ENCODE results near the gene MYO15B. TPM values are rescaled to one million over a fixed set of nuclear protein-coding genes. Genes with fewer than 3 reads are reported as not detected.
A peak's percentile ranks its signal among the peaks of the same experiment; 100 is the strongest.

Gene MYO15B
- total RNA-seq (2014; rRNA removed; shearing (Covaris generic)) = 1.2 and 2.9 TPM in 2 replicates
- 1.1 and 4.5 TPM in 2 replicates for polyA plus RNA-seq (2014; cell fraction: nucleus; rRNA removed)

- DNase-seq (ENCODE audit: extremely low read depth, low read depth) = no peak
Observed at GRCh38 chr17:75587675-75588595, at the start of gene MYO15B. Gene MYO15B (plus strand): TSS chr17:75587800. CDS start chr17:75588058, 258 bp downstream.

GRCh38 chr17:75539967-75540729 is 47.5 kb upstream of the MYO15B start:
- no peak for DNase-seq (ENCODE audit: extremely low read depth, low read depth)

- no peak for DNase-seq (ENCODE audit: extremely low read depth, low read depth)
Observed at GRCh38 chr17:75540923-75541503, 46.6 kb upstream of the MYO15B start.

- no peak for DNase-seq (ENCODE audit: extremely low read depth, low read depth)
Observed at GRCh38 chr17:75542229-75542628, 45.4 kb upstream of the MYO15B start.

- DNase-seq (ENCODE audit: extremely low read depth, low read depth) = no peak
Observed at GRCh38 chr17:75542728-75543336, 44.8 kb upstream of the MYO15B start.

GRCh38 chr17:75544250-75544649 is 43.4 kb upstream of the MYO15B start:
- no peak for DNase-seq (ENCODE audit: extremely low read depth, low read depth)

GRCh38 chr17:75546181-75546580 is 41.4 kb upstream of the MYO15B start:
- no peak for DNase-seq (ENCODE audit: extremely low read depth, low read depth)

GRCh38 chr17:75547091-75547490 is 40.5 kb upstream of the MYO15B start:
- DNase-seq (ENCODE audit: extremely low read depth, low read depth) = no peak

- no peak for DNase-seq (ENCODE audit: extremely low read depth, low read depth)
Observed at GRCh38 chr17:75548813-75549212, 38.8 kb upstream of the MYO15B start.

- peak; percentile 4 for DNase-seq (ENCODE audit: extremely low read depth, low read depth)
Observed at GRCh38 chr17:75549246-75550138, 38.1 kb upstream of the MYO15B start.

- no peak for DNase-seq (ENCODE audit: extremely low read depth, low read depth)
Observed at GRCh38 chr17:75550139-75550465, 37.5 kb upstream of the MYO15B start.

GRCh38 chr17:75551266-75551665 is 36.3 kb upstream of the MYO15B start:
- no peak for DNase-seq (ENCODE audit: extremely low read depth, low read depth)

- DNase-seq (ENCODE audit: extremely low read depth, low read depth) = no peak
Observed at GRCh38 chr17:75552425-75553294, 34.9 kb upstream of the MYO15B start.

- no peak for DNase-seq (ENCODE audit: extremely low read depth, low read depth)
Observed at GRCh38 chr17:75553295-75554110, 34.1 kb upstream of the MYO15B start.

- no peak for DNase-seq (ENCODE audit: extremely low read depth, low read depth)
Observed at GRCh38 chr17:75555679-75556153, 31.9 kb upstream of the MYO15B start.

GRCh38 chr17:75557075-75557851 is 30.3 kb upstream of the MYO15B start:
- DNase-seq (ENCODE audit: extremely low read depth, low read depth) = no peak
